ENCODE measurements around the gene MND1.

GRCh38 chr4:153440475-153440874, 96.0 kb downstream of the MND1 start:
- no peak for TF ChIP-seq CTCF (IDR thresholded peaks at IDR 0.05; ENCODE audit: extremely low read depth in 1 of 2, insufficient read depth in 1 of 2, low read depth in 1 of 2, low read length in 2 of 2)
- no peak for TF ChIP-seq EZH2 (IDR thresholded peaks at IDR 0.05; ENCODE audit: borderline replicate concordance, low read depth, low read length, severe bottlenecking)
- TF ChIP-seq POLR2A (IDR thresholded peaks at IDR 0.05; ENCODE audit: low read depth, low read length) = no peak
- no peak for TF ChIP-seq POLR2AphosphoS5 (IDR thresholded peaks at IDR 0.05; ENCODE audit: insufficient read depth, low read depth, low read length)
- no peak for TF ChIP-seq MAX (IDR thresholded peaks at IDR 0.05; ENCODE audit: insufficient read depth, insufficient read length)

Data from endothelial cell of umbilical vein (primary cell).